Coronary artery (tissue), 2 donors: ENCODE data around the gene TLE6.
A peak's percentile ranks its signal among the peaks of the same experiment; 100 is the strongest.

Source experiments
- DNase-seq: peaks from one replicate; pipeline ENCODE4 v3.0.0-alpha.2; 2017; ENCODE audit warnings: low spot score
- H3K27ac ChIP-seq, 2 donors: fragments of 200-600 bp; sonication (generic); one replicate each; pipeline ENCODE4 v1.5.1; 2016 to 2019
- H3K4me3 ChIP-seq: fragments of 200-600 bp; sonication (generic); 2 replicates; pipeline ENCODE4 v1.5.1; 2016; ENCODE audit warnings: mild to moderate bottlenecking, moderate library complexity
- CTCF ChIP-seq: fragments of 200-600 bp; sonication (generic); IDR thresholded peaks from one replicate; pipeline ENCODE4 v1.5.1; 2019; ENCODE audit warnings: antibody characterized with exemption

TLE6 gene

GRCh38 chr19:2974342-2975041 is 2.9 kb upstream of the TLE6 start:
- Histone ChIP-seq H3K4me3 (no peak overlapping the region), H3K27ac (peak overlapping the region; percentile 53 to 73)
- no peak for TF ChIP-seq CTCF
- peak; percentile 80 for DNase-seq

DNA sequence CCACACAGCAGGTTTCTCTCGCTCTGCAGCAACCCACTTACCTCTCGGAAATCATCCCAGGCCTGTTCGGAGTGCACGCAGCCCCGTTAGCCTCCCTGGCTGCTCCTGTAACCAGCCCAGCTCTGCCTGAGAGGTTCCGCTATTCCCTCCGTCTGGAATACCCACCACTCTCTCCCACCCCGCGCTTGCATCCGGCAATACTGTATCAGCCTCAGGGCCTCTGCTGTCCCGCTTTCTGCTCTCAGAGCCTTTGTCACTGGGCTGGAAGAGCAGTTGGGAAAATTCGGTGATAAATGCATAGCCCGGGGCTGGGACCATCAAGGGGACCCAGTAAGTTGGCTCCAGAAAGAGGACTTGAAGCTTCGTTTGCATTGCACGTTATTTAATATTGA is 759 bp upstream of the TLE6 start:
- no peak for DNase-seq
- H3K27ac ChIP-seq: peak overlapping the region in 1 of 2 donors; percentile 24
- TF ChIP-seq CTCF: no peak
- peak overlapping the region; percentile 76 for H3K4me3 ChIP-seq

DNA sequence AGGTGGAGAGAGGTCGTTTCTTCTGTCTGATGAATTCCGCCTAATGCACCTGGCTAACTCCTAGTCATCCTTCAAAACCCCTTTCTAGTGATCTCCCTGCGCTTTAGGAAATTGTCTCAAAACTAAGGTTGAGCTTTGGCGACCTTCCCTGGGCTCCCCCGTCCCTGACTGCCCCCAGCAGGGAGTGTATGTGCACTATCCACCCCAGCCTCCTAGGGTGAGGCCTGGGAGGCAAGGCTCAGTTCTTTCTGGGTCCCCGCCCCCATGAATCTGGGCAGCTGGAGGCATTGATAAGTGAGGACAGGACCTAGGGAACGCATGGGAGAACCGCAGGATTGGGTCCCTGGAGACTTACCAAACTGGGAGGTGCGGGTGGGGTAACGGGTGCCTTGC is 378 bp downstream of the TLE6 start:
- no peak for DNase-seq
- Histone ChIP-seq H3K4me3 (peak overlapping the region; percentile 76), H3K27ac (peak overlapping the region in 1 of 2 donors; percentile 24)
- TF ChIP-seq CTCF: no peak

DNA sequence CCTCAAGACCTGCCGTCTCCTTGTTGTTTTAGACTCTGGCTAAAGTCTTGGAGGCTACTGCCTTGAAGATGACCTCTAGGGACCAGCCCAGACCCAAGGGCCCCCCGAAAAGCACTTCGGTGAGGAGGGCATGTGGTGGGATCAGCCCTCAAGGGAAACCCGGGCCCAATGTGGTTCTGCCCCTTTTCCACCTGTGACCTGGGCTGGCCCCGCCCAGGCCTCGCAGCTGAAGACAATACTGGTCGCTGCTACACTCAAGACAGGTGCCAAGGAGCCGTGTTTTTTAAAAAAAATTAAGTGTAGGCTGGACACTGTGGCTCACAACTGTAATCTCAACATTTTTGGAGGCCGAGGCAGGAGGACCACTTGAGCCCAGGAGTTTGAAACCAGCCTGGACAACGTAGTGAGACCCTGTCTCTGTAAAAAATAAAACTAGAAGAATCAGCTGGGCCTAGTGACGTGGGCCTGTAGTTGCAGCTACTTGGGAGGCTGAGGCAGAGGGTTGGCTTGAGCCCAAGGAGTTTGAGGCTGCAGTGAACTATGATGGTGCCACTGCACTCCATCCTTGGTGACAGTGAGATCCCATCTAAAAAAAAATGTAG is 903 bp downstream of the TLE6 start:
- TF ChIP-seq CTCF: no peak
- peak overlapping the region in 1 of 2 donors; percentile 24 for H3K27ac ChIP-seq
- no peak overlapping the region for H3K4me3 ChIP-seq
- DNase-seq: no peak

- Histone ChIP-seq H3K27ac (peak overlapping the region in 1 of 2 donors; percentile 24), H3K4me3 (no peak overlapping the region)
- no peak for TF ChIP-seq CTCF
- DNase-seq: no peak
These were observed 1.4 kb downstream of the TLE6 start for GRCh38 chr19:2978772-2979171.

DNA sequence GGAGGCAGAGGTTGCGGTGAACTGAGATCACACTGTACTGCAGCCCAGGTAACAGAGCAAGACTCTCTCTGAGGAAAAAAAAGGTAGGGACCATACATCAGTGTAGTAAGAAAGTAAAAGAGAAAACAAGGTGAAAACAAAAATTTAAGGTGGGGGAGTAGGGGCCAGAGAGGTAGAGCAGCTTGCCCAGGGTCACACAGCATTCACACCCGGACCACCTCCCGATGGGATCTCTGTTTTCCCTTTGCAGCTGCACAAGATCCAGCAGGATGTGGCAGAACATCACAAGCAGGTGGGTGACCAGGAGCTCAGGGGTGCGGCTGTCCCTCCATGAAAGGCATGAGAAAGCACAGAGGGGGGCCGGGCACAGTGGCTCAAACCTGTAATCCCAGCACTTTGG is 4.5 kb downstream of the TLE6 start:
- Histone ChIP-seq H3K27ac (peak overlapping the region in 1 of 2 donors; percentile 28), H3K4me3 (no peak overlapping the region)
- TF ChIP-seq CTCF: no peak
- DNase-seq: no peak

GRCh38 chr19:2982561-2982960 is 5.2 kb downstream of the TLE6 start:
- TF ChIP-seq CTCF: no peak
- DNase-seq: no peak
- H3K27ac ChIP-seq: peak overlapping the region; percentile 90
- H3K4me3 ChIP-seq: peak overlapping the region; percentile 40
